Naive B cell (primary cell): ENCODE data around the gene SLC28A1. TPM values are rescaled to one million over a fixed set of nuclear protein-coding genes. Genes with fewer than 3 reads are reported as not detected.
"Not testable (repeated sequence)": the region's sequence is repeated elsewhere in the genome, so short reads cannot be mapped to it uniquely, and the experiment has no call there.

Experiments used
- ATAC-seq, 2 donors: fragments of 150-1000 bp; cut with Tn5 transposase; 2 replicates each; pipeline ENCODE4 v1.10.0; 2021; ENCODE audit warnings: low read depth in 2 of 2, mild to moderate bottlenecking in 2 of 2, moderate library complexity in 2 of 2
- DNase-seq: peaks from one replicate; pipeline ENCODE4 v3.0.0; 2022
- H3K27ac Mint-ChIP-seq, 6 donors: one replicate each; pipeline ENCODE4 v1.8.0; 2020 to 2022; ENCODE audit warnings: mild to moderate bottlenecking in 6 of 6, mixed read lengths in 6 of 6, moderate library complexity in 5 of 6, inconsistent platforms in 2 of 6
- H3K27me3 Mint-ChIP-seq, 3 donors: one replicate each; pipeline ENCODE4 v1.8.0; 2021 to 2022; ENCODE audit warnings: mixed read lengths in 3 of 3, mild to moderate bottlenecking in 1 of 3
- H3K36me3 Mint-ChIP-seq, 2 donors: one replicate each; pipeline ENCODE4 v1.8.0; 2020 to 2022; ENCODE audit warnings: mixed read lengths in 2 of 2, inconsistent platforms in 1 of 2, mild to moderate bottlenecking in 1 of 2
- H3K4me1 Mint-ChIP-seq, 3 donors: one replicate each; pipeline ENCODE4 v1.8.0; 2020 to 2022; ENCODE audit warnings: mixed read lengths in 3 of 3, inconsistent platforms in 1 of 3, mild to moderate bottlenecking in 1 of 3, moderate library complexity in 1 of 3
- H3K4me3 Mint-ChIP-seq, 8 donors: one replicate each; pipeline ENCODE4 v1.8.0; 2020 to 2022; ENCODE audit warnings: mild to moderate bottlenecking in 8 of 8, mixed read lengths in 8 of 8, moderate library complexity in 8 of 8, inconsistent platforms in 2 of 8
- H3K9me3 Mint-ChIP-seq, 7 donors: one replicate each; pipeline ENCODE4 v1.8.0; 2020 to 2022; ENCODE audit warnings: mixed read lengths in 7 of 7, mild to moderate bottlenecking in 5 of 7, inconsistent platforms in 2 of 7, moderate library complexity in 1 of 7
- polyA plus RNA-seq, 6 donors: library from polyadenylated mRNA; unstranded; fragments of 300-500 nt; fragmentation: Illumina TruSeq; gene quantifications; one replicate each; pipeline ENCODE4 v1.2.3, GENCODE V29; 2021; ENCODE audit warnings: low read depth in 6 of 6

Gene SLC28A1
- polyA plus RNA-seq, 6 donors from 2014 or later: not detected

- H3K4me3 Mint-ChIP-seq: no peak overlapping the region
- DNase-seq (no peak), ATAC-seq (no peak)
- H3K27me3 Mint-ChIP-seq: peaks cover 8 to 20% (median 15%) of the 10 kb centered on the region in 3 donors
- peaks cover 2 to 6% (median 5%) of the 10 kb centered on the region in 3 donors for H3K4me1 Mint-ChIP-seq
- H3K27ac Mint-ChIP-seq: peak overlapping the region in 2 of 6 donors; percentile 52 to 58
- H3K9me3 Mint-ChIP-seq: peaks cover 0 to 3% (median 0%) of the 10 kb centered on the region in 7 donors
- H3K36me3 Mint-ChIP-seq: no peaks in the 10 kb centered on the region
These were observed 27.6 kb downstream of the SLC28A1 start for GRCh38 chr15:84911879-84912660.

- H3K4me1 Mint-ChIP-seq: peaks cover 2 to 6% (median 5%) of the 10 kb centered on the region in 3 donors
- H3K36me3 Mint-ChIP-seq: no peaks in the 10 kb centered on the region
- peaks cover 0 to 3% (median 0%) of the 10 kb centered on the region in 7 donors for H3K9me3 Mint-ChIP-seq
- DNase-seq (no peak), ATAC-seq (no peak)
- H3K27ac Mint-ChIP-seq: no peak overlapping the region
- H3K27me3 Mint-ChIP-seq: peaks cover 8 to 20% (median 15%) of the 10 kb centered on the region in 3 donors
- H3K4me3 Mint-ChIP-seq: no peak overlapping the region
These were observed 28.9 kb downstream of the SLC28A1 start for GRCh38 chr15:84913360-84913723.

- Mint-ChIP-seq H3K27me3 (peaks cover 8 to 20% (median 15%) of the 10 kb centered on the region in 3 donors), H3K36me3 (no peaks in the 10 kb centered on the region), H3K27ac (peak overlapping the region in 1 of 6 donors; percentile 42), H3K4me3 (no peak overlapping the region), H3K4me1 (peaks cover 2 to 6% (median 5%) of the 10 kb centered on the region in 3 donors), H3K9me3 (peaks cover 0 to 3% (median 0%) of the 10 kb centered on the region in 7 donors)
- DNase-seq: no peak
- ATAC-seq: no peak
These were observed 29.9 kb downstream of the SLC28A1 start for GRCh38 chr15:84914351-84914750.

- Mint-ChIP-seq H3K4me3 (no peak overlapping the region), H3K27ac (peak overlapping the region in 4 of 6 donors; percentile 25 to 82 (median 49))
- ATAC-seq: peak; percentile 69 to 80
These were observed 30.6 kb downstream of the SLC28A1 start for GRCh38 chr15:84914909-84915605.

GRCh38 chr15:84915606-84915958, 31.1 kb downstream of the SLC28A1 start:
- Mint-ChIP-seq H3K27me3 (peaks cover 8 to 15% (median 15%) of the 10 kb centered on the region in 3 donors), H3K9me3 (peaks cover 0 to 3% (median 0%) of the 10 kb centered on the region in 7 donors), H3K4me3 (no peak overlapping the region), H3K27ac (peak overlapping the region in 1 of 6 donors; percentile 82), H3K4me1 (peaks cover 2 to 6% (median 5%) of the 10 kb centered on the region in 3 donors), H3K36me3 (no peaks in the 10 kb centered on the region)
- DNase-seq (no peak), ATAC-seq (no peak)

More at GRCh38 chr15:84914909-84915605, 30.6 kb downstream of the SLC28A1 start:
- Mint-ChIP-seq H3K27me3 (peaks cover 8 to 20% (median 15%) of the 10 kb centered on the region in 3 donors), H3K9me3 (peaks cover 0 to 3% (median 0%) of the 10 kb centered on the region in 7 donors), H3K4me1 (peaks cover 2 to 6% (median 5%) of the 10 kb centered on the region in 3 donors), H3K36me3 (no peaks in the 10 kb centered on the region)
- no peak for DNase-seq

- Mint-ChIP-seq H3K4me1 (peaks cover 0 to 6% (median 5%) of the 10 kb centered on the region in 3 donors), H3K27me3 (peaks cover 8 to 20% (median 12%) of the 10 kb centered on the region in 3 donors), H3K36me3 (no peaks in the 10 kb centered on the region), H3K4me3 (no peak overlapping the region), H3K27ac (no peak overlapping the region), H3K9me3 (peaks cover 0 to 3% (median 0%) of the 10 kb centered on the region in 7 donors)
- DNase-seq (no peak), ATAC-seq (no peak)
These were observed 33.0 kb downstream of the SLC28A1 start for GRCh38 chr15:84917452-84917851.

- Mint-ChIP-seq H3K9me3 (peaks cover 0 to 3% (median 0%) of the 10 kb centered on the region in 7 donors), H3K27ac (no peak overlapping the region), H3K4me3 (no peak overlapping the region), H3K36me3 (no peaks in the 10 kb centered on the region), H3K27me3 (peaks cover 5 to 24% (median 12%) of the 10 kb centered on the region in 3 donors), H3K4me1 (peaks cover 0 to 6% (median 5%) of the 10 kb centered on the region in 3 donors)
- DNase-seq (no peak), ATAC-seq (no peak)
These were observed 34.7 kb downstream of the SLC28A1 start for GRCh38 chr15:84919106-84919667.

GRCh38 chr15:84921121-84921520, 36.7 kb downstream of the SLC28A1 start:
- Mint-ChIP-seq H3K27ac (peak overlapping the region in 3 of 6 donors; percentile 67 to 88 (median 69)), H3K4me1 (no peaks in the 10 kb centered on the region), H3K27me3 (peaks cover 0 to 8% (median 0%) of the 10 kb centered on the region in 3 donors), H3K4me3 (no peak overlapping the region), H3K36me3 (no peaks in the 10 kb centered on the region), H3K9me3 (no peaks in the 10 kb centered on the region)
- no peak for ATAC-seq
- no peak for DNase-seq

- peaks cover 0 to 8% (median 0%) of the 10 kb centered on the region in 3 donors for H3K27me3 Mint-ChIP-seq
- no peak overlapping the region for H3K4me3 Mint-ChIP-seq
- H3K9me3 Mint-ChIP-seq: no peaks in the 10 kb centered on the region
- DNase-seq (no peak), ATAC-seq (no peak)
- H3K4me1 Mint-ChIP-seq: no peaks in the 10 kb centered on the region
- peak overlapping the region in 1 of 6 donors; percentile 12 for H3K27ac Mint-ChIP-seq
- H3K36me3 Mint-ChIP-seq: no peaks in the 10 kb centered on the region
These were observed 38.1 kb downstream of the SLC28A1 start for GRCh38 chr15:84922530-84922929.

GRCh38 chr15:84924077-84924731, 39.7 kb downstream of the SLC28A1 start:
- Mint-ChIP-seq H3K27ac (no peak overlapping the region), H3K36me3 (no peaks in the 10 kb centered on the region), H3K27me3 (peaks cover 0 to 8% (median 0%) of the 10 kb centered on the region in 3 donors), H3K4me3 (no peak overlapping the region), H3K9me3 (no peaks in the 10 kb centered on the region), H3K4me1 (peaks cover 8 to 11% (median 9%) of the 10 kb centered on the region in 3 donors)
- DNase-seq: no peak
- no peak for ATAC-seq

GRCh38 chr15:84924821-84925569, 40.5 kb downstream of the SLC28A1 start:
- DNase-seq, H3K4me3 Mint-ChIP-seq, H3K27me3 Mint-ChIP-seq, H3K9me3 Mint-ChIP-seq, H3K27ac Mint-ChIP-seq, H3K36me3 Mint-ChIP-seq, ATAC-seq: not testable (repeated sequence)
- H3K4me1 Mint-ChIP-seq: peaks cover 8 to 11% (median 9%) of the 10 kb centered on the region in 3 donors

- peaks cover 0 to 8% (median 0%) of the 10 kb centered on the region in 3 donors for H3K27me3 Mint-ChIP-seq
- peaks cover 8 to 11% (median 9%) of the 10 kb centered on the region in 3 donors for H3K4me1 Mint-ChIP-seq
- ATAC-seq (no peak), DNase-seq (no peak)
- no peak overlapping the region for H3K4me3 Mint-ChIP-seq
- H3K36me3 Mint-ChIP-seq: no peaks in the 10 kb centered on the region
- H3K9me3 Mint-ChIP-seq: no peaks in the 10 kb centered on the region
- no peak overlapping the region for H3K27ac Mint-ChIP-seq
These were observed 41.4 kb downstream of the SLC28A1 start for GRCh38 chr15:84925906-84926305.
